22Rv1 (cell line): Measurements from ENCODE around the gene FBXO36.

Experiments used
- ZFX ChIP-seq: fragments of 450-650 bp; IDR thresholded peaks from 2 replicates; pipeline ENCODE4 v1.6.1; 2017; ENCODE audit warnings: antibody characterized with exemption, borderline replicate concordance
- TF ChIP-seq, protein P1 (sequence below): fragments of 450-650 bp; IDR thresholded peaks from 2 replicates; pipeline ENCODE4 v1.5.1; 2017; ENCODE audit warnings: mild to moderate bottlenecking

DNA sequence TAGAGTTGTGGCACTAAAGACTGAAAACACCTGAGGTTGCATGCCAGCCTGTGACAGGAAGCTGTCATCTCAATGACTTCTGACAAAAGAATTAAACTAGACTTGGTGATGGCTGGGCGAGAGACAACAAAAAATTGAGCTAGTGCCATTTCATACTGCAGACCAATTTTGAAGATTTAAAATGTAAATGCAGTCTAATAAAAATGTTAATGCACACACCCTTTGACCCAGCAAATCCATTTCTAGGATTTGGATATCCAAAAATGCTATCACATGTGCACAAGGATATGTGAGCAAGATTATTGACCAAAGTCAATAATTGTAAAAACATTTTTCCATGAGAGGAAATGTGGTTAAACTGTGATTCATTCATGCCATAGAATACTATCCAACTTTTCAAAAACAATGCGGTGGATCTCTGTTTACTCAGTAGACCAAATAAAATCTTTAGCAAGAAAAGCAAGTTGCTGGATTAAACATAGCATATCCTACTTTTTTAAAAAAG lies 5.6 kb downstream of the FBXO36 start:
- TF ChIP-seq, protein P1, sequence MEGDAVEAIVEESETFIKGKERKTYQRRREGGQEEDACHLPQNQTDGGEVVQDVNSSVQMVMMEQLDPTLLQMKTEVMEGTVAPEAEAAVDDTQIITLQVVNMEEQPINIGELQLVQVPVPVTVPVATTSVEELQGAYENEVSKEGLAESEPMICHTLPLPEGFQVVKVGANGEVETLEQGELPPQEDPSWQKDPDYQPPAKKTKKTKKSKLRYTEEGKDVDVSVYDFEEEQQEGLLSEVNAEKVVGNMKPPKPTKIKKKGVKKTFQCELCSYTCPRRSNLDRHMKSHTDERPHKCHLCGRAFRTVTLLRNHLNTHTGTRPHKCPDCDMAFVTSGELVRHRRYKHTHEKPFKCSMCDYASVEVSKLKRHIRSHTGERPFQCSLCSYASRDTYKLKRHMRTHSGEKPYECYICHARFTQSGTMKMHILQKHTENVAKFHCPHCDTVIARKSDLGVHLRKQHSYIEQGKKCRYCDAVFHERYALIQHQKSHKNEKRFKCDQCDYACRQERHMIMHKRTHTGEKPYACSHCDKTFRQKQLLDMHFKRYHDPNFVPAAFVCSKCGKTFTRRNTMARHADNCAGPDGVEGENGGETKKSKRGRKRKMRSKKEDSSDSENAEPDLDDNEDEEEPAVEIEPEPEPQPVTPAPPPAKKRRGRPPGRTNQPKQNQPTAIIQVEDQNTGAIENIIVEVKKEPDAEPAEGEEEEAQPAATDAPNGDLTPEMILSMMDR = no peak
- no peak for TF ChIP-seq ZFX
